GM19035 (cell line): ENCODE data around the gene USP2.

Source experiments
- ATAC-seq: cut with Tn5 transposase; IDR thresholded peaks from one replicate; pipeline ENCODE4 v1.9.1; 2021; ENCODE audit not compliant: unreplicated experiment

USP2 gene

DNA sequence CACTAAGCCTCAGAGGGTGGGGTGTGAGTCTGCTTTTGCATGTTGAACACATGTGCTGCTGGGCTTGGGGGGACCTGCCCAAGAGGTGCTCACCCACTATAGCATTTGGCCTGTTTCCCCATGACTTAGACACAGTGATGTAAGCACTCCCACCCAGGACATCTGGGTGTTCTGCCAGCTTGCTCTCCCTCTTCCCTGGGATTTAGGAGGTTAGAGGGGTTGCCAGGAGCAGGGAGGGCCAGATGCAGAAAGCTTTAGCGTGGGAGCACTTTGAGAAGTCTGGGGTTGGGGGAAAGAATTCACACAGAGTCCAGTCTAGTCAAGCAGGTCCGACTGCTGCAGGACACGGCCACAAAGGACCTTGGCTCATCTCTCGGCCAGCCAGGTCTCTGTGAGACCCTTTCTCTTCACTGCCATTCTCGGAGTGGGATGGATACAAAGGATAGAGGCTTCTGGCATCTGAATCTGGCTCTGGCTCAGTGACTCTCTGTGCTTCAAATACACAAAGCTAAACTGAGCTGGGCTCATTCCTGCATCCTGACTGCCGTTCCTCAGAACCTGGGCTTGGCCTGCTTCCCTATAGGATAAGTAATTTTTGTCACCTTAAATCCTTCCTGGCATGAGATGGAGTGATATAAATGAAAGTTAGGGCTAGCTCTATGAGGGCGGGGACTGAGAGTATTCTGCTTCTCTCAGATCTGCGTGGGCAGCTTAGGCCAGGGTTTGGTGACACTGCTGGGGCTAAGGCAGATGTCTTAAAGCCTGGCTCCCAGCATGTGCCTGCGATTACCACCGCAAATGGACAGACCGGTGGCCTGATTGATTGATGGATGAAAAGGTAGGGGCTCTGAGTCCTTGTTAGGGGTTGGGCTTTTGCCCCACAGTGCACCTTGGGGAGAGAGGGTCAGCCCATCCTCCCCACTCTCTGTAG, 14.5 kb downstream of the USP2 start:
- ATAC-seq: no peak

DNA sequence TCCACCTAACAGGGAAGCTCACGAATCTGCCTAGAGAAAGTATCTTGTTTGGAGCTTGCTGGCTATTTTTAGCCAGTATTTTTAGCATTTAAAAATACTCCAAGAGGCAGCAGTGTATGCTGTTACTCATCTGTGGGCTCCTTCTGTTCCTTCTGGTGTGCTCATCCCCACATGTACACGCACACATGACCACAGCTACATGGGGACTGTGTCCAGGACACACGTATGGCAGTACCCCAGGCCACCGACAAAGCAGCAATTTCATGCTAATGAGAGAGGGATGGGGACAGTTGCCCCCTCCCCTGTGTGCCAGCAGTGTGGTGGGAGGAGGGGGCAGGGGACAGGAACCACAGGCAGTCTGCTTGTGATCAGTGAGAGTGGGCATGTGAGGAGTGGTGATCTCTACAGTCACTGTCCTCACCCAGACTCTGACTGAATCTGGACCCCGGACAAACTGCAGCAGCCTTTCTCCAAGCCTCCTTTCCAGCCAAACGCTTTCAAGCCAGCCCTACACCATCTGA, 16.4 kb downstream of the USP2 start:
- ATAC-seq: no peak

DNA sequence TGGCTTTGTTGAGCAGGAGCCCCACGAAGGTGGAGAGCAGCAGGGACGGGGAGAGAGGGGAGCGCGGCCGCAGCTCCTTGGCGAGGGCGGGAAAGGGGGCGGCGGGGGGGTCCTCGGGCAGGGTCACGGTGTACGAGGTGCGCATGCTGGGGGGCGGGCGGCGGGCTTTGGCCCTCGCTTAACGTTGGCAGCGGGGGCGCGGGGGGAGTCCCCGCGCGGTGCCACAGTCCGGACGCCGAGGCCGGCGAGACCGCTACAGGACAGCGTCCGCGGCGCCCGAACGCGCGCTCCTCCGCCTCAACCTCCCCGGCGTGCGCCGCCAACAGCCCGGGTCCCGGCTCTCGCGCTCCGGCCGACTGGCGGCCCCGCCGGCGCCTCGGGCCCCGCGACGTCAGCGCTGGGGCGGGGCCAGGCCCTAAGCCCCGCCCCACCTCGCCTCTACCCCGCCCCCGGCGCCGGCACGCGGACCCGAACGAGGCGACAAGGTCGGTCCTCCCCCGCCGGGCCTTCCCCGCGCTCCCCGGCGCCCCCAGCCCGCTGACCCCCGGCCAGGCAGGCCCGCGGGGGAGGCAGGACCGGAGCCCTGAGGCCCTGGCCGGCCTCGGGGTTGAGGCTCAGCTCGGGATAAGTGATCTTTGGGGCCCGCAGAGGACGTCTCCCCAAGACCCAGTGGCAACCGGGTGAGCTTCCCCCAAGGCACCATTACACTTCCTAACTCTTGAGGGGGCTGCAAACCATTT, 17.5 kb downstream of the USP2 start:
- peak; percentile 67 for ATAC-seq

DNA sequence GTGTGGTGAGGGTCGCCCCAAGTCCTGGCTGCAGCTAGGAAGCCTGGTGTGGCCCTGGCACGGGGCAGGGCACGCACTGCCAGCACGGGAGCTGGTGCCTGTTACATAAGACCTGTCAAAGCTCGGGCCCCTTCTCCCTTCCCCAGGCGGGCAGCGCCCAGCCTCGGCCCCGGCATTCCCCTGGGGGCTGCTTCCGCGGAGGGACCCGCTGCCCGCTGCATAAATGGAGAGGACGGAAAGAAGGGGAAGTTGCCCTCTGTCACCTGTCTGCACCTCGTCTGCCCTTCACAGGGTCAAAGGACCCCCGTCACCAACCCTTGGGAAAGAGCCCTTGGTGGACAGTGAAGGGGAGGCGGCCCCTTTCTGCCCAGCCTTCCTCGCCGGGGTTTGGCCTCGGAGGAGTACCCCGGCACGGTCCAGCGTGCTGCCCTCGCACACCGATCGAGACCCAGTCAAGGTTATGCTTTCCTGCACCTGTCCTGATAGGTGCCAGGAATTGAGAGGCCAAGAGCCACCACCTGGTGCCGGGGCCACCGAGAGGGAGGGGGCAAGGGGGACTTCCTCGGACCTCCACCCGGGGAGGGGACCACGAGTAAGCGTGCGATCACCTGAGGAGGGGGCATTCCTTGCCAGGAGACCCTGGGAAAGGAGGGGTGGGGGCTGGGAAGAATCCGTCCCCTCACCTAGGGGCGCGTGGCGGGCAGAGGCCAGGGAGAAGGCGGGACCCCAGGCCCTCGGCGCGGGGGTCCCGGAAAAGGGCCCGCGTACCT, 18.2 kb downstream of the USP2 start:
- ATAC-seq: no peak

DNA sequence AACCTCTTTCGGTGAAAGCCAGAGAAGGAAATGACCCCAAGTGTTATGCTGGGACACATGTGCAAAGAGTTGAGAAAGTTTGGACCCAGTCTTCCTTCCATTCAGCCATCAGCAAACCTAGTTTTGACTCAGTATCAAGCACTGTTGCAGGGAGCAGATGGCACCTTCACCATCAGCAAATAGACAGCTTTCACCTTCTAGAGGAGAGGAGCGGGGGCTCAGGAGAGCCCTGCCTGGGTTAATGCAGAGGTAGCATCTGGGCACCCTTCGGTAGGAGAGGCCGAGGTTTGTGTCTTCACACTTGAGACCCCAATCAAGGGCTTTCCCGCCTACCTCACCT, 18.8 kb downstream of the USP2 start:
- ATAC-seq: no peak

DNA sequence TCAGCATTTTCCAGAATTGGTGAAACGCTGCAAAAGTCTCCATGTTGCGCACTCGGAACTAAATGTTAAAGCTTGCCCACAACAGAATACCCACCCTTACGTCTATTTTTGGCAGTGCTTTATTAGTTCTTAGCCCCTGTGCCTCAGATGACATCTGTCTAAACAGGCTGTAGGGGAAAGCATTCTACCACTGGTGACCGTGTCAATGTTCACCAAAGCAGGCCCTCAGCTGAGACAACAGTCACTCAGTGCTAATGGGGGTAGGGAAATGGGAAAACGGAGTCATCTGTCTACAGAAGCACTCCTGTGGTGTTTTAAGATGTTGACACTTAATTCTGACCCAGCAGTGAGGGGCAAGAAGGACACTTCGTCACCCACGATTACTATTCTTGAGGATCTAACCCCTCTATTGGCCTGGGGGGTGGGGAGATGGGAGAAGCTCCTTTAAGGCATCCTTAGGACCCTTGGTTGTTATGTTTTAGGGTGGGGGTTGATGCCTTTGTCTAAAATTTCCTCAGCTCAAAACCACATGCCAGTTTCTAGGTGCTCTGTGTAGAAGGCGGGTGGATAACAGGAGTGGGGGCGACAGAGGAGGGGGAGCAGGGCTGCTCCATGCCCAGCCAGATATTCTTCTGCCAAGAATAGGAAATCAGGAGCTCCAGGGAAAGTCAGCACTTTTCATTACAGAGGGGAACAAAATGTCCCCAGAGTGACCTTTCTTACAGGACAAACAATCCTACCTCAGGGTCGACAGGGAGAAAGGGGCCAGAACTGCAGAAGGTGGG, 19.4 kb downstream of the USP2 start:
- no peak for ATAC-seq

DNA sequence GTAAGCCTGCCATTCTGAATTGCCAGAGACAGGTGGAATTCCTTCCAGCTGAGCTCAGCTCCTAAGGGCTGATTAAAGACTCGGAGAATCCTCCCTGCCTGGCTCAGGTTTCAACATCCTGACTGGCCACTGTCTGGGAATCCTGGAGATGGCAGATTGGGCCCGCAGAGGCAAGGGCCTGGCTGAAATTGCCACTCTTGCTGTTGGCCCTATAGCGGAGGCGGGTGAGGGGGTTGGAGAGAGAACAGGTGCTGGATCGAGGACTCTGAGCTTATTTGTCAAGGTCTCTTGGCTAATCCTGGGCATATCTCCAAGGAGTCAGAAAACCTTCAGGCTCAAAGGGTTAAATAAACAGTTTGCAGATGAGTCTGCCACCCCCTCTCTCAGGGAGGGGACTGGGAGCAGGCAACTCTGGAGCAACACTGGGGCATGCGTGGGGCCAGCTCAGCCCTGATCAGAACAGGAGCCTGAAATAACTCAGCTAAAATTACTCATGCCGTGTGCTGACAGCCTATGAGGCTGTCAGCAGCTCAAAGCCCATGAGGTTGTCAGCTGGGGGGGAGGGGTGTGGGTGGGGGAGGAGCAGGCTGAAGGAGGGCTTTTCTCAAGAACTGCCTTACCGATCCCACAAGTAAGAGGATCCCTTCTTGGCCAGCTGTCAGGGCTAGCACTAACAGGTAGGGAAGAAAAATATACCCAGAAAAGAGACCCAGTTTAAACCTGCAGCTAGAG, 20.3 kb downstream of the USP2 start:
- no peak for ATAC-seq

DNA sequence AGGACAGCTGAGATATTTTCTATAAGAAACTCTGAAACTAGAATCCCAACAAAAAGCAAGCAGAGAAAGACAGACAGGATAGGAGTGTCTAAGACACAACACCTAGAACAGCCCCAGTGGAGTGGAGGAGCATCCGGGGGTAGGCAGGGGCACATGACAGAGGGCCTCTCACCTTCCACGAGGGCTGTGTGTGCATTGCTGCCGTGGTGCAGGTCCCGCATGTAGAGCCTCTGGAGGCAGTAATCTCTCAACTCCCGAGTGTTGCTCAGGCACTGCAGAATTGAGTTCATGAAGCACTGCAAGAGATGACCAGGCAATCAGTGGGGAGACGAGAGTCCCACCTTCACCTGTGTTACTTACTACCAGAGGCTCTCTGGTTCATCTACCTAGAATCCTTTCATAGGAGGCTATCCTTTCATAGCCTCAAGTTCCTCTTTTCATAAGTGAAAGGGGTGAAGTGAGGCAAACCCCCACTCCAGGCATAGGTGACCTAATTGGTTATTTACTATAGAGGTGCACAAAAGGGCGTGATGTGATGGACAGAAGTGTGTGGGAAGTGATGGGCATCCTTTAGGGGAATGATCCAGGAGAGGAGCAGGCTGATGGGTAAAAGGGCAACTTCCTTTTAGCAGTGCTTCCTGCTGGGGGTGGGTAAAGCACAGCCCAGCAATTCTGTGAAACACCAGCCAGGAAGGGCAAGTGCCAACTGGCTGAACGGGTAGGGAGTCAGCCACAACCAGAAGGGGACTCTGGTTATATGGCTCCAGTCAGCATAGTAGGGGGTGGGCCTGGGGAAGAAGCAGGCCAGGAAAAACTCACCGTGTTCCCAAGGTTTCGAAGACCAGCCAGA, 21.9 kb downstream of the USP2 start:
- ATAC-seq: no peak

DNA sequence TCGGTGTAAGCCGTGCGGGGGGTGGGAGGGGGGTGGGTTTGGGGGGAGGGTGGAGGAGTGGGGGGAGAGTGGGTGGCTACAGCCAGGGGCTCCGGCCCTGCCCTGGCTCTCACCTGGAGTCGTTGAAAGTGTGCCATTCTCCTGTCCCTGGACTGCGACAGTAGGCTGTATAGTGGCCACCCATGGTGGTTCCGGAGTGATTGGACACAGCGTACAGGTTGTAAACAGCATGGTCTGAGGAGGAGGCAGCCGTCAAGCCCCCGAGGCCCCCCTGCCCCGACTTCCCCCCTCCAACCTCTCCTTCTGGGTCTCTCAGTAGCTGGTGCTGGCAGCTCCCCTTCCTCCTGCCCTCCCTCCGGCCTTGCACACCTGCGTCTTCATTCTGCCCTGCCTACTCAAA, 24.4 kb downstream of the USP2 start:
- ATAC-seq: no peak

DNA sequence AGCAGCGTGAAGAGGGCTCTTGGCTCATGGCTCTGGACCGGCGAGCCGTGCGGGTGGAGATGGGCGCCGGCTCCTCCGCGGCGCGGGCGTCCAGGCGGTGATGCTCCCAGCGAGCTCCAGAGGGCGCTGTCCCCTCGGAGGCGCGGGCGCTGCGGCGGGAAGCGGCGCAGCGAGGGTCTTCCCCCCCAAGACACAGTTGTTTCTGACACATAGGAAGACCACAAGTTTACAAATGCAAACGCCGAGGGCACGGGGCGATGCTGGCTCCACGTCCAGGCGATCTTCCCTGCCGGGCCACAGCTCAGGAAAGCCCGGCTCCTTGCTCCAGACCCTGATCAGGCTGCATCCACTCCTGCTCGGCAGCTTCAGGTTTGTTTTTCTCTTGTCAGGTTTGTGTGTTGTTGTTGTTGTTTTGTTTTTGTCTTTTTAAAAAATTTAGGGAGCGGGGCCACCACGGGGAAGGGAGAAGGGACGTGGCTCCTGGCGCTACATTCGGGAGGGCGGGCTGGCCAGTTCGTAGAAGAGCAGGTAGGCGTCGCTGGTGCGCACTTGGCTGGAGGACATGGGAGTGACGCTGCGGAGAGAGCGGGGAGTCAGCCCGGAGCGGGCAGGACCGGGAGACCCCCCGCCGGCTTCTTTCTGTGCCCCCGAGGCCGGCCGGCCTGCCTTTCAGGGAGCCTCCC, 25.0 kb downstream of the USP2 start:
- ATAC-seq: peak; percentile 76

DNA sequence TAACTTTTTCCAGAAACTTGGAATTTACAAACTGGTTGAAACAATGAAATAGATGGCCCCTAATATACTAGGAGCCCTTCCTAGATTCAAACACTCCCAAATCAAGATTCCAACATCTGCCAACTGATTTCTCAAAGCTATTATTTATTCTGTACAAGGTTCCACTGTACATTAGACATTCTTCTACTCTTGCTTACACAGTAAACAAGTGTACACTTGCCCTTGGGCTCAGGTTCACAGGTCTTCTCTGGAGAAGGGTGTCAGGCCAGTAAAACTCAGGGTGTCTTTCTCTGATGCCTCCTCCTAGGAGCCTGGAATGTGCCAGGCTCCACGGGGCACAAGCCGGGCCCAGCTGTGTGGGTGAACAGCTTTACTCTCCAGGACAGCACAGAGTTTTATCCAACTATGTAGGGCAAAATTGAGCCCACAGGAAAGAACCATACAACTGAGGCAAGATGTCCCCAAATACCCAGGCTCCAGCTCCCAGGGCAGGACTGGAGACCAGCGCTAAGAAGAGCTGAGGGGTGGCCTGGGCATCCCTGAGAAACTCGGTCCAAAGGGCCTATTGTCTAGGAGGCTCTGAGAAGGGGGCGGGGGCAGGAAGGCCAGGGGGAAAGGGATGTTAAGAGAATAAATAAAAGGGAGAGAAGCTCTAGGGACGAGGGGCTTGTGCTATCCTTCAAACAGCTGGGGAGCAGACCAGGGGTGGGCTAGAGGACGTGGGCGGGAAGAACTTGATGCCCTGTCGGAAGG, 26.2 kb downstream of the USP2 start:
- no peak for ATAC-seq

DNA sequence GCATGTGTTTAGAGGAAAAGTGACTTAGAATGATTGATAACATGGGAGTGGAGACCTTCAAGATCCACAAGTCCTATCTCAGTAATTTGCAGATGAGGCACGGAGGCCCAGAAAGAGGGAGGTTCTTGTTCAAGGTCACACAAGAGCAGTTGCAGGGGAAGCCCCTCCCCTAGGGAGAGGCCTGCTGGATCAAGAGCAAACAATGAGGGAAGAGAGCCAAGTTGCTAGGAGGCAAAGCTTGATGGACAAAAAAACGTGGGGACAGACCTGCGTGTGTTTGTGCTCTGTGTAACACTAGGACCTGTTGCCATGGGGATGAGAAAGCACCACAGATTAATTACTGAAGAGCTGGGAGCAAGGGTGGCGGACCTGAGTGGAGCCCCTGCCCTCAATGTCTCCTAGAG, 28.6 kb downstream of the USP2 start:
- ATAC-seq: no peak

DNA sequence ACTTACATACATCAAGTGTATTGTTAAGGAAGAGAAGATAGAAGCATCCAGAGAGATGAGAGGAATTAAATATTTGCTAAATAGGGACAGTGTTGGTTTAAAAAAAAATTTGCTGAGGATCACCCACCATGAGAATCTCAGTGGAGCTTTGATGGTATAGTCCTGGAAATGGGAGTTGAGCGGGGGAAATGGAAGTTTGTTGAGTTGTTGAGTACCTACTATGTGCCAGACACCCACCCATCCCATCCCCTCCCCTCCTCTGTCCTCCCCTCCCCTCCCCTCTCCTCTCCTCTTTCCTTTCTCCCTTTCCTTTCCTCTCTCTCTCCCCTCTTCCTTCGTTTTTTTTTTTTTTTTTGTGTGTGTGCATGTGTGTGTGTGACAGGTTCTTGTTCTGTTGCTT, 30.3 kb downstream of the USP2 start:
- no peak for ATAC-seq

DNA sequence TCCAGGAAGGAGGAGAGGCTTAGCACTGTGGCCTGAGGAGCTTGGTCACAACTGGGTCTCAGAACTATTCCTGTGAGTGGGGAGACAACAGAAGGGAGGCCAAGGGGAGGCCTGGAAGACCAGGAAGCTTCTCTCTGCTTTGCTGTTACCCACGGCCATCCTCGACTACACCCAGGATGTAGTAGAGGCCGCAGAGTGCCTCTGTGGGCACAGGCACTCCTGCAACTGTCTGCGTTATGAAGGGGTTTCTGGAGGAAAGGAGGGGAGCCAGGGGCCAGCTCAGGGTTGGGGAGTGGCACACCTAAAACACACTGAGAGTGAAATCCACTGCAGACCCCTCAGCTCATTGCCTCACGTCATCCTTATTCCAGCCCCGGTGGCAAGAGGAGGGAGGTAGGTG, 31.2 kb downstream of the USP2 start:
- no peak for ATAC-seq

DNA sequence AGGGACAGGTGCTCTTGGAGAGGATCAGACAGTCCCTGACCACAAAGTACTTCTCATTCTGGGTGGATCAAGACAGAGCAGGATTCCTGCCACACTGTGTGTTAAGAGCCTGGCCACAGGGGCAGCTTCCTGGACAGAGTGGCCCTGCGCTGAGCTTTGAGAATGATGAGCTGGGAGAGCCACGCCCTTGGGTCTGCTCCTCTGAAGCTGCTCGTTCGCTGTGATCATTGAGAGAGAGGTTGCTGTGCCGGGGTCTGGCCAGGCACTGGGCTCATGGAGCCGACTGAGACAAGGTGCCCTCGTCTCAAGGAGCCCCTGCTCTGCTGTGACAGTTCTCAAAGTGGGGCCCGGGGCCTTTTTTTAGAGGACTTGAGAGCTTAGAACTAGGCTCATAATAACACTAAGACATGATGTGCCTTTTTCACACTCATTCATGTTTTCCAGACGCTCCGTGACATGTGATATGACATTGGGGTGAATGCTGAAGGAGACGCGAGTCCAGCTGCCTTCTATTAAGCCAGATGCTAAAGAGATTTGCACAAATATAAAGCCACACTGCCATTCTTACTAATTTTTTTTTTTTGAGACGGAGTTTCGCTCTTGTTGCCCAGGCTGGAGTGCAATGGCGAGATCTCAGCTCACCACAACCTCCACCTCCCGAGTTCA, 33.4 kb downstream of the USP2 start:
- no peak for ATAC-seq

DNA sequence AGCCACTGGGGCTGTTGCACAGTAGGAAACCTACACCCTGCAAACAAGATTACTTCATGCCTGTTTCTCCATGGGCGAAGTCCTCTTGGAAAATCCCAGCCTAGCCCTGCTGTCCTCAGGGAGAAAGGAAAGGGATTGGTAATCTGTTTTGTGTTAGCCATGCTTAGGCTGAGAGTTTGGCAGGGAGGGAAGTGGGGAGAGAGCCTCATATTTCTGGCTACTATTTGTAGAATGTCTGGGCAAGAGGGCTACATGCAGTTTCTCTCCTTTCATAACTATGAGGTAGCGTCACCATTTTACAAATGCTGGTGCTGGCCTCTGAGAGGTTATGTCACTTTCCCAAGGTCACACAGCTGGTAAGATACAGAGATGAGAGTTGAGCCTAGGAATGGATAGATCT, 34.2 kb downstream of the USP2 start:
- no peak for ATAC-seq

DNA sequence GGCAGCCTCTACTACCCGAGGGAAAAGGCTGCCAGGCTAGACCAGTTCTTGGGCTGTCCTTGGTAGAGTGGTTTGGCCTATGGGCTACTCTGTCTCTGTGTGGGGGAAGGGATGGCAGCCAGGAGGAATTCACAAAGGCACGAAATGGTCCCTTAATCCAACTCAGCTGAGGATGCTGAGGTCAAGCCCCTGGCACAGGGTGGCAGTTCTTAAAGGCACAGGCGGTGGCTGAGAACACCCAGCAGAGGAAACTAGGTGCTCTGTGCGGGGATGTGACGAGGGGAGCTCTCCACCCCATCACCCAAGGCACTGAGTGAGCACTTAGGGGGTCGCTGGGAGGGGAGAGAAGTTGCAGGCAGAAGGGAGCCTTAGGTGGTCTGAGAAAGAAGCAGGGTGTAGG, 34.9 kb downstream of the USP2 start, which contains the start of gene MFRP:
Gene MFRP (minus strand): TSS at position 101 of the 400 bp plus-strand sequence. CDS start 192 bp downstream, outside the sequence.
- no peak for ATAC-seq
